Activated CD4-positive, alpha-beta memory T cell treated with anti-CD3 and anti-CD28 coated beads, Interleukin-2, amount 10 ng/mL, durations not matched to agents 7 days and 5 days (primary cell): Measurements from ENCODE around the gene MKNK2. TPM values are rescaled to one million over a fixed set of nuclear protein-coding genes. Genes with fewer than 3 reads are reported as not detected.

Experiments
- CTCF ChIA-PET: fragments of 350-600 bp; sonication (Branson Sonifier 250); formaldehyde crosslinking; loops from one replicate; lab custom pipeline; 2021; ENCODE audit warnings: antibody characterized with exemption, inconsistent platforms; lab: Charles Lee
- POLR2A ChIA-PET: fragments of 350-600 bp; sonication (Branson Sonifier 250); formaldehyde crosslinking; loops from one replicate; lab custom pipeline; 2021; ENCODE audit warnings: antibody characterized with exemption; lab: Charles Lee
- DNase-seq: peaks from one replicate; pipeline ENCODE4 v3.0.0-alpha.2; 2020
- H3K27ac Mint-ChIP-seq: one replicate; pipeline ENCODE4 v1.8.0; 2021; ENCODE audit warnings: mild to moderate bottlenecking, mixed read lengths
- H3K27me3 Mint-ChIP-seq: one replicate; pipeline ENCODE4 v1.8.0; 2021; ENCODE audit warnings: mixed read lengths
- H3K36me3 Mint-ChIP-seq: one replicate; pipeline ENCODE4 v1.8.0; 2021; ENCODE audit warnings: low read depth, mixed read lengths
- H3K4me1 Mint-ChIP-seq: one replicate; pipeline ENCODE4 v1.8.0; 2021; ENCODE audit warnings: mixed read lengths
- H3K4me3 Mint-ChIP-seq: one replicate; pipeline ENCODE4 v1.8.0; 2021; ENCODE audit warnings: mild to moderate bottlenecking, mixed read lengths
- H3K9me3 Mint-ChIP-seq: one replicate; pipeline ENCODE4 v1.8.0; 2021; ENCODE audit warnings: mixed read lengths
- total RNA-seq, 2 experiments: library from RNA; stranded (reverse); gene quantifications; one replicate each; pipeline ENCODE4 v1.2.3, GENCODE V29; 2021

The MKNK2 gene
- total RNA-seq, 2 experiments from 2014 or later: 239 to 253 TPM

GRCh38 chr19:2077833-2078619 is 27.0 kb upstream of the MKNK2 start:
- DNase-seq: no peak
- Mint-ChIP-seq H3K27ac (peak overlapping the region; percentile 40), H3K27me3 (no peaks in the 10 kb centered on the region), H3K36me3 (peaks cover 83% of the 10 kb centered on the region), H3K4me1 (peaks cover 47% of the 10 kb centered on the region), H3K9me3 (no peaks in the 10 kb centered on the region), H3K4me3 (no peak overlapping the region)
- CTCF ChIA-PET: no interaction called here
- POLR2A ChIA-PET: interaction anchor here (1.3 kb wide), 1 partner anchor 18 kb away, joined by 3 read pairs; the partner anchor contains the start of gene MOB3A

- no peak for DNase-seq
- H3K36me3 Mint-ChIP-seq: peaks cover 83% of the 10 kb centered on the region
- peaks cover 50% of the 10 kb centered on the region for H3K4me1 Mint-ChIP-seq
- no peaks in the 10 kb centered on the region for H3K27me3 Mint-ChIP-seq
- no peak overlapping the region for H3K27ac Mint-ChIP-seq
- CTCF ChIA-PET: no interaction called here
- POLR2A ChIA-PET: no interaction called here
- no peaks in the 10 kb centered on the region for H3K9me3 Mint-ChIP-seq
- no peak overlapping the region for H3K4me3 Mint-ChIP-seq
These were observed 26.4 kb upstream of the MKNK2 start for GRCh38 chr19:2077398-2077797.

- H3K27ac Mint-ChIP-seq: no peak overlapping the region
- ChIA-PET POLR2A (interaction anchor here (0.9 to 1.4 kb wide), 2 partner anchors 9 to 11 kb away, joined by 3 to 5 read pairs; no protein-coding TSS in a partner anchor), CTCF (no interaction called here)
- no peak for DNase-seq
- peaks cover 83% of the 10 kb centered on the region for H3K36me3 Mint-ChIP-seq
- H3K4me3 Mint-ChIP-seq: no peak overlapping the region
- H3K27me3 Mint-ChIP-seq: no peaks in the 10 kb centered on the region
- peaks cover 44% of the 10 kb centered on the region for H3K4me1 Mint-ChIP-seq
- H3K9me3 Mint-ChIP-seq: no peaks in the 10 kb centered on the region
These were observed 25.5 kb upstream of the MKNK2 start for GRCh38 chr19:2076526-2076944.

- peaks cover 30% of the 10 kb centered on the region for H3K4me1 Mint-ChIP-seq
- peak overlapping the region; percentile 10 for H3K27ac Mint-ChIP-seq
- DNase-seq: no peak
- CTCF ChIA-PET: interaction anchor here (0.5 kb wide), 1 partner anchor 143 kb away, joined by 3 read pairs; no protein-coding TSS in a partner anchor
- H3K36me3 Mint-ChIP-seq: peaks cover 71% of the 10 kb centered on the region
- H3K4me3 Mint-ChIP-seq: no peak overlapping the region
- POLR2A ChIA-PET: interaction anchor here (1.0 to 2.9 kb wide), 4 partner anchors 10 to 45 kb away, joined by 3 to 13 read pairs (median 5); partner anchors contain the start of gene MKNK2
- H3K27me3 Mint-ChIP-seq: no peaks in the 10 kb centered on the region
- H3K9me3 Mint-ChIP-seq: no peaks in the 10 kb centered on the region
These were observed 21.9 kb upstream of the MKNK2 start for GRCh38 chr19:2072757-2073551.

- POLR2A ChIA-PET: interaction anchor here (1.9 to 4.3 kb wide), 3 partner anchors 12 to 23 kb away, joined by 7 to 22 read pairs (median 13); partner anchors contain the start of genes MKNK2 and MOB3A
- no peaks in the 10 kb centered on the region for H3K9me3 Mint-ChIP-seq
- H3K36me3 Mint-ChIP-seq: peaks cover 54% of the 10 kb centered on the region
- CTCF ChIA-PET: interaction anchor here (1.0 to 1.1 kb wide), 3 partner anchors 19 to 24 kb away, joined by 3 to 4 read pairs (median 4); no protein-coding TSS in a partner anchor
- DNase-seq: no peak
- H3K4me1 Mint-ChIP-seq: peaks cover 27% of the 10 kb centered on the region
- peak overlapping the region; percentile 56 for H3K27ac Mint-ChIP-seq
- H3K27me3 Mint-ChIP-seq: no peaks in the 10 kb centered on the region
- no peak overlapping the region for H3K4me3 Mint-ChIP-seq
These were observed 20.1 kb upstream of the MKNK2 start for GRCh38 chr19:2070986-2071673.

- H3K27ac Mint-ChIP-seq: no peak overlapping the region
- no peak for DNase-seq
- peaks cover 25% of the 10 kb centered on the region for H3K4me1 Mint-ChIP-seq
- ChIA-PET POLR2A (interaction anchor here (0.7 to 4.3 kb wide), 4 partner anchors 10 to 24 kb away, joined by 3 to 22 read pairs (median 8); partner anchors contain the start of gene MOB3A), CTCF (interaction anchor here (0.7 to 1.5 kb wide), 9 partner anchors 14 to 127 kb away, joined by 3 to 5 read pairs (median 4); partner anchors contain the start of gene BTBD2)
- no peaks in the 10 kb centered on the region for H3K9me3 Mint-ChIP-seq
- H3K36me3 Mint-ChIP-seq: peaks cover 49% of the 10 kb centered on the region
- H3K27me3 Mint-ChIP-seq: no peaks in the 10 kb centered on the region
- no peak overlapping the region for H3K4me3 Mint-ChIP-seq
These were observed 19.4 kb upstream of the MKNK2 start for GRCh38 chr19:2070436-2070827.

- Mint-ChIP-seq H3K27ac (no peak overlapping the region), H3K4me3 (no peak overlapping the region), H3K4me1 (peaks cover 23% of the 10 kb centered on the region), H3K36me3 (peaks cover 9% of the 10 kb centered on the region), H3K9me3 (no peaks in the 10 kb centered on the region), H3K27me3 (no peaks in the 10 kb centered on the region)
- no peak for DNase-seq
- POLR2A ChIA-PET: no interaction called here
- CTCF ChIA-PET: interaction anchor here (1.0 kb wide), 1 partner anchor 167 kb away, joined by 3 read pairs; no protein-coding TSS in a partner anchor
These were observed 13.9 kb upstream of the MKNK2 start for GRCh38 chr19:2064788-2065524.

GRCh38 chr19:2064395-2064787 is 13.3 kb upstream of the MKNK2 start:
- no peak overlapping the region for H3K27ac Mint-ChIP-seq
- peaks cover 20% of the 10 kb centered on the region for H3K4me1 Mint-ChIP-seq
- H3K36me3 Mint-ChIP-seq: peaks cover 4% of the 10 kb centered on the region
- ChIA-PET POLR2A (no interaction called here), CTCF (no interaction called here)
- H3K27me3 Mint-ChIP-seq: no peaks in the 10 kb centered on the region
- no peak for DNase-seq
- H3K9me3 Mint-ChIP-seq: no peaks in the 10 kb centered on the region
- H3K4me3 Mint-ChIP-seq: no peak overlapping the region

GRCh38 chr19:2063824-2064223 is 12.8 kb upstream of the MKNK2 start:
- ChIA-PET POLR2A (interaction anchor here (1.3 to 4.2 kb wide), 2 partner anchors 12 to 19 kb away, joined by 9 to 35 read pairs; partner anchors contain the start of gene MKNK2), CTCF (interaction anchor here (0.7 to 1.6 kb wide), 2 partner anchors 12 to 165 kb away, joined by 3 to 5 read pairs; no protein-coding TSS in a partner anchor)
- no peaks in the 10 kb centered on the region for H3K9me3 Mint-ChIP-seq
- H3K36me3 Mint-ChIP-seq: peaks cover 4% of the 10 kb centered on the region
- DNase-seq: no peak
- H3K4me3 Mint-ChIP-seq: peak overlapping the region; percentile 32
- no peaks in the 10 kb centered on the region for H3K27me3 Mint-ChIP-seq
- no peak overlapping the region for H3K27ac Mint-ChIP-seq
- H3K4me1 Mint-ChIP-seq: peaks cover 24% of the 10 kb centered on the region

GRCh38 chr19:2062770-2063169 is 11.7 kb upstream of the MKNK2 start:
- Mint-ChIP-seq H3K27me3 (no peaks in the 10 kb centered on the region), H3K27ac (peak overlapping the region; percentile 86), H3K4me1 (peaks cover 27% of the 10 kb centered on the region), H3K36me3 (no peaks in the 10 kb centered on the region), H3K4me3 (peak overlapping the region; percentile 91), H3K9me3 (no peaks in the 10 kb centered on the region)
- POLR2A ChIA-PET: interaction anchor here (0.7 to 4.2 kb wide), 4 partner anchors 11 to 1964 kb away, joined by 3 to 35 read pairs (median 8); partner anchors contain the start of gene MKNK2
- no peak for DNase-seq
- CTCF ChIA-PET: interaction anchor here (1.6 kb wide), 1 partner anchor 11 kb away, joined by 5 read pairs; no protein-coding TSS in a partner anchor

GRCh38 chr19:2062389-2062729 is 11.3 kb upstream of the MKNK2 start:
- Mint-ChIP-seq H3K36me3 (no peaks in the 10 kb centered on the region), H3K4me3 (peak overlapping the region; percentile 91), H3K27ac (peak overlapping the region; percentile 86), H3K9me3 (no peaks in the 10 kb centered on the region), H3K4me1 (peaks cover 29% of the 10 kb centered on the region), H3K27me3 (no peaks in the 10 kb centered on the region)
- DNase-seq: no peak
- CTCF ChIA-PET: interaction anchor here (0.7 to 2.2 kb wide), 2 partner anchors 10 to 19 kb away, joined by 3 to 8 read pairs; no protein-coding TSS in a partner anchor
- POLR2A ChIA-PET: interaction anchor here (1.2 to 4.2 kb wide), 5 partner anchors 10 to 32 kb away, joined by 6 to 35 read pairs (median 7); partner anchors contain the start of gene MKNK2
